Stomach (tissue), 9 donors: ENCODE data around the gene CYP26A1. TPM values are rescaled to one million over a fixed set of nuclear protein-coding genes. Genes with fewer than 3 reads are reported as not detected.

ENCODE experiments used
- DNase-seq, 2 donors: peaks; one replicate each; pipeline versions ENCODE4 v3.0.0 to v3.0.0-alpha.2; 2013 to 2019
- H3K27ac ChIP-seq, 5 donors: fragments of 200-600 bp in 4 of 5; sonication (generic) in 4 of 5; one replicate each; pipeline ENCODE4 v1.5.1; 2013 to 2019; ENCODE audit warnings: mild to moderate bottlenecking in 1 of 5, moderate library complexity in 1 of 5
- H3K27me3 ChIP-seq, 3 donors: fragments of 200-600 bp; sonication (generic); one replicate each; pipeline ENCODE4 v1.5.1; 2017 to 2019; ENCODE audit warnings: mixed run types in 1 of 3
- H3K36me3 ChIP-seq, 4 donors: fragments of 200-600 bp; sonication (generic); 1 replicate in 3 of 4; 2 replicates in 1 of 4; pipeline ENCODE4 v1.5.1; 2016 to 2019
- H3K4me1 ChIP-seq, 4 donors: fragments of 200-600 bp; sonication (generic); one replicate each; pipeline ENCODE4 v1.5.1; 2016 to 2019
- H3K4me3 ChIP-seq, 4 donors: fragments of 200-600 bp; sonication (generic) in 3 of 4; one replicate each; pipeline ENCODE4 v1.5.1; 2016 to 2019; ENCODE audit warnings: mild to moderate bottlenecking in 1 of 4
- H3K9me3 ChIP-seq, 4 donors: fragments of 200-600 bp; sonication (generic); one replicate each; pipeline ENCODE4 v1.5.1; 2016 to 2019
- EP300 ChIP-seq: sonication (generic); formaldehyde crosslinking; IDR thresholded peaks from one replicate; pipeline ENCODE4 v1.6.1; 2017; ENCODE audit warnings: antibody characterized with exemption
- POLR2A ChIP-seq, 4 donors: fragments of 450-650 bp; IDR thresholded peaks; one replicate each; pipeline ENCODE4 v1.6.1; 2016; ENCODE audit warnings: antibody characterized with exemption in 4 of 4, control low read depth in 2 of 4, mild to moderate bottlenecking in 1 of 4, moderate library complexity in 1 of 4
- POLR2AphosphoS5 ChIP-seq, 3 donors: sonication (generic); formaldehyde crosslinking; IDR thresholded peaks; one replicate each; pipeline ENCODE4 v1.6.1; 2016; ENCODE audit warnings: antibody characterized with exemption in 3 of 3
- WGBS, 5 donors: extraction: QIAGEN DNeasy Blood & Tissue Kit in 3 of 5; methylation state at CpG; one replicate each; pipeline versions ENCODE4 v1.1.5 to v1.1.7; 2013 to 2018; 5-methylcytosine and 5-hydroxymethylcytosine counted together
- intact Hi-C: fragments of 100-400 bp; cut with DNase I; formaldehyde crosslinking; loops from one replicate; pipeline ENCODE4 v1.15.1; 2023; ENCODE audit warnings: low total_unique reads
- polyA plus RNA-seq, 3 donors: library from polyadenylated mRNA; stranded (reverse); fragments of 200-250 nt; gene quantifications; one replicate each; pipeline ENCODE4 v1.2.3, GENCODE V29; 2013
- total RNA-seq, 5 donors: library from RNA; depleted of rRNA; stranded (reverse); fragments of >200 nt; gene quantifications; one replicate each; pipeline versions ENCODE4 v1.1.0 to v1.2.3, GENCODE V29; 2014 to 2016
- TF ChIP-seq, protein P1 (sequence below), 7 experiments: fragments of 450-650 bp in 4 of 7; fragments of 200-600 bp in 3 of 7; sonication (generic) in 3 of 7; IDR thresholded peaks; one replicate each; pipeline ENCODE4 v1.5.1; 2016 to 2019; ENCODE audit warnings: antibody characterized with exemption in 7 of 7, control low read depth in 2 of 7, mild to moderate bottlenecking in 1 of 7
- donor health status: healthy with polysubstance abuse.
- donor health status: Bipolar disorder and iron deficiency.
- donor health status: healthy.

CYP26A1 gene
- total and polyA plus RNA-seq, 8 donors: 0.15 TPM; not detected in 7

DNA sequence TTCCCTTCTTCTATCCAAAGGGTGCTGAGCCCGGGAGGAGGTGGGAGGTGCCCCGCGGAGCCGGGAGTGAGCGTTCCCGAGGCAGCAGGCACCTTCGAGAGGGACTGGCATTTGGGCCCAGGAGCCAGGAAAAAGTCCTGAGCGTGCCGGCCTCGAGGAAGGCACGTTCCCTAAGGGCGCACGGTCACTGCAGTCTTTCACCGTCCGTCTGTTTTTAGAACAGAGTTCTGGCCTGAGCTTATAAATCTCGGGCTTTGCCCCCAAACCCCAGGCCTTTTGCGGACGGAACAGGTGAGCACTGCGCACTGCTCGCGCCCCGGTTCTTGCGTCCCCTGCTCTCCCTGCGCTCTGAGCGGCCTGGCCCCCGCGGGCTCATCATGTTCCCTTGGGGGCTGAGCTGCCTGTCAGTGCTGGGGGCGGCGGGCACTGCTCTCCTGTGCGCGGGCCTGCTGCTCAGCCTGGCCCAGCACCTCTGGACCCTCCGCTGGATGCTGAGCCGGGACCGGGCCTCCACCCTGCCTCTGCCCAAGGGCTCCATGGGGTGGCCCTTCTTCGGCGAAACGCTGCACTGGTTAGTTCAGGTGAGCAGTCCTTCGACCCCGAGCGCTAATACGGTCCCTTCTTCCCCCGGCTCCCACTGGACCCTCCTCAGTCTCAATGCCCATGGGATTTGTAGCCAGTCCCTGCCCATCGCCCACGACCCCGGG is 12.7 kb upstream of the CYP26A1 start:
- peaks cover 0 to 22% (median 5%) of the 10 kb centered on the region in 4 donors for H3K36me3 ChIP-seq
- H3K9me3 ChIP-seq: no peaks in the 10 kb centered on the region
- TF ChIP-seq POLR2A (IDR thresholded peaks at IDR 0.05) (no peak), POLR2AphosphoS5 (IDR thresholded peaks at IDR 0.05) (no peak)
- TF ChIP-seq, protein P1, sequence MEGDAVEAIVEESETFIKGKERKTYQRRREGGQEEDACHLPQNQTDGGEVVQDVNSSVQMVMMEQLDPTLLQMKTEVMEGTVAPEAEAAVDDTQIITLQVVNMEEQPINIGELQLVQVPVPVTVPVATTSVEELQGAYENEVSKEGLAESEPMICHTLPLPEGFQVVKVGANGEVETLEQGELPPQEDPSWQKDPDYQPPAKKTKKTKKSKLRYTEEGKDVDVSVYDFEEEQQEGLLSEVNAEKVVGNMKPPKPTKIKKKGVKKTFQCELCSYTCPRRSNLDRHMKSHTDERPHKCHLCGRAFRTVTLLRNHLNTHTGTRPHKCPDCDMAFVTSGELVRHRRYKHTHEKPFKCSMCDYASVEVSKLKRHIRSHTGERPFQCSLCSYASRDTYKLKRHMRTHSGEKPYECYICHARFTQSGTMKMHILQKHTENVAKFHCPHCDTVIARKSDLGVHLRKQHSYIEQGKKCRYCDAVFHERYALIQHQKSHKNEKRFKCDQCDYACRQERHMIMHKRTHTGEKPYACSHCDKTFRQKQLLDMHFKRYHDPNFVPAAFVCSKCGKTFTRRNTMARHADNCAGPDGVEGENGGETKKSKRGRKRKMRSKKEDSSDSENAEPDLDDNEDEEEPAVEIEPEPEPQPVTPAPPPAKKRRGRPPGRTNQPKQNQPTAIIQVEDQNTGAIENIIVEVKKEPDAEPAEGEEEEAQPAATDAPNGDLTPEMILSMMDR (IDR thresholded peaks at IDR 0.05): no peak
- no peak for DNase-seq
- WGBS, 5 donors: 26 to 42% (median 34%) methylated on average over 29 to 45 of the region's 45 CpGs
- intact Hi-C loops: no loop called here
- H3K4me3 ChIP-seq: no peak overlapping the region
- H3K27me3 ChIP-seq: peaks cover 14 to 75% (median 56%) of the 10 kb centered on the region in 3 donors
- H3K4me1 ChIP-seq: peaks cover 19 to 48% (median 33%) of the 10 kb centered on the region in 4 donors
- H3K27ac ChIP-seq: no peak overlapping the region

DNA sequence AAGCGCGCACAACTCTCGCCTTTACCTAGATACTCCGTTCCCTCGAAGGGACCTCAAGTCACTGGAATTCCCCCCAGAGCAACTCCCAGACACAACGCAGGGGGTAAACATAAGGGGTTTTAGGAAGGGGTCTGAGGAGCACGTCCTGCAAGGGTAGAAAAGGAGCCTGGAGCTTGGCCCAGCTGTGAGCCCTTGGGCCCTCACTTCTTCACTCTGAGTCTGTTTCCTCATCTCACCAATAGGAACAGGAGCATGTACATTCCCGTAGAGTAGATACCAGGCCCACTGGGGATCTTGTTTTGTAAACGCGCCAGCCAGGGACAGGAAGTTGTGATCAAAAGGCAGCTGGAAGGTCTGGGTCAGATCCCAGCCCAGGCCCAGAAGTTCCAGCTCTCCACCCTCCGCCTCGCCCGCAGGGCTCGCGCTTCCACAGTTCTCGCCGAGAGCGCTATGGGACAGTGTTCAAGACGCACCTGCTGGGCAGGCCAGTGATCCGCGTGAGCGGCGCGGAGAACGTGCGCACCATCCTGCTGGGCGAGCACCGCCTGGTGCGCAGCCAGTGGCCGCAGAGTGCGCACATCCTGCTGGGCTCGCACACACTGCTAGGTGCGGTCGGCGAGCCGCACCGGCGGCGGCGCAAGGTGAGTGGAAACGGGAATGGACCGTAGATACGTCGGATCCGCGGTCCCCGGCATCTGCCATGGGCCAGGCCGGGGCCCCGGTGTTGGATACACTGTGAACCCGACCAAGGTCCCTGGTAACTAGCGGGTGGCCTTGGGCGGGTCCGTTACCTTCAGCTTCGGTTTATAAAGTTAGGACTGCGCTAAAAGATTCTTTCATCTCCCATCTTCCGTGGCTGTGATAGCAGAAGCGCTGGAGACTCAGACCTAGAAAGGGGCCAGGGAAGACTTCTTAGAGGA is 11.8 kb upstream of the CYP26A1 start:
- Histone ChIP-seq H3K9me3 (no peaks in the 10 kb centered on the region), H3K27me3 (peaks cover 17 to 83% (median 64%) of the 10 kb centered on the region in 3 donors), H3K4me3 (peak overlapping the region; percentile 18 to 44 (median 36)), H3K36me3 (peaks cover 0 to 22% (median 5%) of the 10 kb centered on the region in 4 donors), H3K4me1 (peaks cover 19 to 52% (median 35%) of the 10 kb centered on the region in 4 donors), H3K27ac (no peak overlapping the region)
- intact Hi-C loops: no loop called here
- DNase-seq: peak in 1 of 2 donors; percentile 61
- WGBS, 5 donors: 6 to 19% (median 8%) methylated on average over 17 to 57 of the region's 57 CpGs
- no peak for TF ChIP-seq POLR2A (IDR thresholded peaks at IDR 0.05)
- TF ChIP-seq EP300: no peak
- TF ChIP-seq POLR2AphosphoS5 (IDR thresholded peaks at IDR 0.05): no peak
- TF ChIP-seq, protein P1 (IDR thresholded peaks at IDR 0.05): no peak

DNA sequence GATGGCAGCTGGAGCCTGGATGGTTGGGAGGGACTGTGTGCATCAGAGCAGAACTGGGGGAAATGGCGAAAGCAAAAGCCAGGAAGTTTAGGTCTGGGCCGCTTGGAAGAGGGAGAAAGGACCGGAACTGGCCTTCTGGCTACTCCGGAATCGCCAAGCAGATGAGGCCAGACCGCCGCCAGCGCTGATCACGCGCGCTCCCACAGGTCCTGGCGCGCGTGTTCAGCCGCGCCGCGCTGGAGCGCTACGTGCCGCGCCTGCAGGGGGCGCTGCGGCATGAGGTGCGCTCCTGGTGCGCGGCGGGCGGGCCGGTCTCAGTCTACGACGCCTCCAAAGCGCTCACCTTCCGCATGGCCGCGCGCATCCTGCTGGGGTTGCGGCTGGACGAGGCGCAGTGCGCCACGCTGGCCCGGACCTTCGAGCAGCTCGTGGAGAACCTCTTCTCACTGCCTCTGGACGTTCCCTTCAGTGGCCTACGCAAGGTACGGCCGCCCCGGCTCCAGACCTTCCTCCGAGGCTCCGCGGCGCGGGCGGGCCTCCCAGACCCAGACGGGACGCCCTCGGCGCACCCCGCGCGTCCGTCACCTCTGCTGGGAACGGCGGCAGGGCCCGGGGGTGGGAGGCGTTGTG is 11.1 kb upstream of the CYP26A1 start:
- intact Hi-C loops: no loop called here
- 1 to 5% (median 3%) methylated on average over 18 to 68 of the region's 68 CpGs for WGBS, 5 donors
- H3K27ac ChIP-seq: no peak overlapping the region
- no peaks in the 10 kb centered on the region for H3K9me3 ChIP-seq
- peak in 1 of 2 donors; percentile 76 for DNase-seq
- peaks cover 19 to 52% (median 35%) of the 10 kb centered on the region in 4 donors for H3K4me1 ChIP-seq
- H3K36me3 ChIP-seq: peaks cover 0 to 18% (median 5%) of the 10 kb centered on the region in 4 donors
- H3K27me3 ChIP-seq: peaks cover 18 to 91% (median 71%) of the 10 kb centered on the region in 3 donors
- TF ChIP-seq, protein P1 (IDR thresholded peaks at IDR 0.05): peak in 2 of 7 experiments; percentile 30 to 36
- TF ChIP-seq POLR2A (IDR thresholded peaks at IDR 0.05): no peak
- peak overlapping the region; percentile 18 to 44 (median 36) for H3K4me3 ChIP-seq
